DMS153 (cell line): ENCODE measurements around the gene HHATL.

Source experiments
- DNase-seq: peaks from one replicate; lab custom pipeline; 2025; lab: John Stamatoyannopoulos, UW

Gene HHATL

DNA sequence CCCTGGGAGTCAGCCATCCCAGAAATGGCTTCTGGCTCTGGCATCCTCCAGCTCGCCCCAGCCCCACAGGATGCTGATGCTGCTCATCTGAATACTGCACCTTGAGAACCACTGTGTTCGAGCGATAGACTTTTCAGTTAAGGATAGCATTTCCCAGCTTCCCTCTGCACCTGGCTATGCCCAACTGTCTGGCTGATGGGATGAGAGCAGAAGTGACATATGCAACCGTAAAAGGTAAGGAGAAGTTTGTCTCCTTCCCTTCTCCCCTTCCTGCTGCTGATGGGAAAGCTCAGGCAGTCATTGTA lies 9.7 kb upstream of the HHATL start:
- DNase-seq = no peak

DNA sequence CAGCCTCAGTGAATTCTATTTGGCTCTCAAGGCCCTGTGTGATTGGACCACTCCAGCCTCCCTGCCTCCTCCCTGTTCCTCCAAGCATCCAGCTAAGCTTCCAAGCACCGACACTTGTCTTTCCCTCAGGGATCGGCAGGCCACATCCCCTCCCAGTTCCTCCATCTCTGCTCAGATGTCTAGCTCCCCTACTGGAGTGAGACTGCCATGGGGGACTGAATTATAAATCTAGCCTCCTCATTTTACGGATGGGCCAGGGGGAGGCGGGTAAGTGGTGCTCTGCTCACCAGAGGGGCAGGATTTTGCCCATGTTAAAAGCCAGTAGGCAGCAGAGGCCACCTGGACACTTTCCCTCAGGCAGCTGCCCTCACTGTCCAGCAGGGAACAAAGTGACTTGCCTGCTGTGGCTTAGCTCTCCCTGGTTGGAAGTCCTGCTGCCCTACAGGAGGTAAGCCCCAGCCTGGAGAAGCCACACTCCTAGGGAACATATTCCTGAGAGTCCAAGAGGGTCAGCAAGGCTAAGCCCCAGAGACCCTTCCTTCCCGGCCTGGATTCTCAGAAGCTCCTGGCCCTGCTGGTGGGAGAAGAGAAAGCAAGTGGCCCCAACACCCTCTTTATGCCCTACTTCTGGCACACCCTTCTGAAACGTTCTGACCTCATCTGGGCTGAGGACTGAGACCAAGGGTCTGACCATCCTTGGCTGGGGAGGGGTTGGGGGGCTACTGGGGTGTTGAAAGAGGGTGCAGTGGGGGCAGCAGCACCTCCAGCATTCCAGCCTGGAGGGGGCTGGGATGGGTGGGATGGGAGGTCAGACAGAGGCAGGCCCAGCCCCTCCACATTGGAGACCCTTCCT lies 9.1 kb upstream of the HHATL start:
- DNase-seq = no peak

DNA sequence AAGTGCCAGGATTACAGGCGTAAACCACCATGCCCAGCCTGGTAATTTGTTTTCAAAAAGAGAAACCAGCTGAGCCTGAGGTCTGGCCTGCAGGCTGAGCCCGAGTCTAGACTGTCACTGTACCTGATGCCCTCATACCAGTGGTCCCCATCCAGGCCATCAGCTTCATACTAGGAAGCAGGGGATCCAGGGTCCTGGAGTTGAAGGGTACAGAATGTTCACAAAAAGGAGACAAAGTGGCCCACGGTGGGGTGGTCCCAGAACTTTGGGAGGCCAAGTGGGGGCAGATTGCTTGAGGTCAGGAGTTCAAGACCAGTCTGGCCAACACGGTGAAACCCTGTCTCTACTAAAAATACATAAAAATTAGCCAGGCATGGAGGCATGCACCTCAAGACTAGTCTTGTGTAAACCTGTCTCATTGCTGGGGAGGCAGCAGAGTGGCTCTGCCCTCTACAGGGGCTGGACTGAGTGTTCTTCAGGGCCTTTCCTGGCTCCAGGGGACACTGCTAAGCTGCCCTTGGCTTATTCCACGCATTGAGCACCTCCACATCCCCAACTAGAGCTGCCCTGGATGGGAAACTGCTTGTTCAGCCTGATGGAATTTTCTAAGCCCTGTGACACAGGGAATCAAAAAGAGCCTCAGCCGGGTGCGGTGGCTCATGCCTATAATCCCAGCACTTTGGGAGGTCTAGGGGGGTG lies 7.9 kb upstream of the HHATL start:
- no peak for DNase-seq

DNA sequence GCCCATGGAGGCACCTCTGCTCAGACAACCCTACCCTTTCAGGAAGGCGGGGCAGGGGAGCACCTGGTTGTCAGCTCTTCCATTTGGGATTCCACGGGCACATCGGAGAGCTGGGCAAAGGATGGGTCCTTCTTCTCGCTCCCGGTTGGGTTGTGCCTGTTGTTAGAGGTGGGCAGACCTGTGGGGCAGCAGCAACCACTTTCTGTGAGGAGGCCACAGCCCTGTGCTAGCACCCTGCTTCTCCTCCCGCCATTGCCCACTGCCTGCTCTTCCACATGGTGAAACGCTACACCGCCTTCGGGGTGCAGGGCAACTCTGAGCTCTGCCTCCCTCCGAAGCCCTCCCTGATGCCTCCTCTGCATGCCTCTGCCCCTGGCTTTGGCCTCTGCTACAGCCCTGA lies 7.0 kb upstream of the HHATL start:
- DNase-seq = no peak

DNA sequence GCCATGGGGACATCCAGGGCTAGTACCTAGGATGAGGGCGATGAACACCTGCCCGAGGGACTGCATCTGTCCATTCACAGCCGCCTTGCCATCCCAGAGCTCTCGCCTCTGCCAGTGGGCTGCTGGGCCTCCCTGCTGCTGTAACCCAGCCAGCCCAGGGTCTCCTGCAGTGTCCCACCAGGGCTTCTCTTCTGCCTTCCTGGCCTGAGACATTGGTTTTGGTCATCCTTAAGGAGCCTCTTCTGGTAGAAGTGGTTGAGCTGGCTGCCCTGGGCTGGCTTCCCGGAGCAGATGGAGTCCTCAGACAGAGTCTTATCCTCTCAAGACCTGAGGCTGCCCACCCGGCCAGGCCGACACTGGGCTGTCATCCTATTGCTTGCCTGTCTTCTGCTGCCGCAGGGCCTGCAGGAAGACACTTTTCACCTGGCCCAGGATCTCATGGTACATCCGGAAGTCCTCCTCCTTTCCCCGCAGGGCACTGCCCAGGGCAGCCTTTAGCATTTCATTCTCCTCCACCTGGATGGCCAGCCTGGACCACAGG lies 6.1 kb upstream of the HHATL start:
- DNase-seq = no peak

DNA sequence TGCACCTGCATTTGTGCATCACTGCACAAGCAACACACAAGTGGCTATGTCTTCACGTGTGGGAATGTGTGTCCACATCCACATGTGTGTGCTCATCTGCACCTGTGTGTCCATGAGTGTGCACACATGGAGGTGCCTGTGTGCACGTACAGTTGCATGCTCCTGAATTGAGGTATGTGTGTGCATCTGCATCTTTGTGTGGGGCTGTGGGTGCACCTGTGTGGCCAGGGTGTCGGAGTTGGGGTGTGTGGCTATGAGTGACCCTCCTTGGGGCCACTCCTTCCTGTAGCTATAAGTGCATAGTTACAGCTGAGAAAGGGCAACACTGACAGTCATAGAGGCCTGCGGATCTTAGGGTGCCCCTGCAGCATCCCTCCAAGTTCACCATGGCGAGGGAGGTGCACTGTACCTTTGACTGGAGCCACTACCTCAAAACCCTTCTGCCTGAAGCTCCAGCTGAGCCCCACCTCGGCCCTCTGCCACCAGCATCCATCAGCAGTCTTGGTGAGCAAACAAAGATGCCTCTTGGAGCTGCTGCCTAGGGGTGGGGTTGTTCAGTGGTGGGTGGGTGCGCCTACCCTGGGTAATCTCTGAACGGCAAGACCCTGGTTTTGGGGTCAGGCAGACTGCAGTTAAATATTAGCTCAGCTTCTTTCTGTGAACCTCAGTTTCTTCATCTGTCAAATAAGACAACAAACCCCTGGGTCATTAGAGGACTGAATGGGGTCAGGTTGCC lies 5.2 kb upstream of the HHATL start:
- no peak for DNase-seq

DNA sequence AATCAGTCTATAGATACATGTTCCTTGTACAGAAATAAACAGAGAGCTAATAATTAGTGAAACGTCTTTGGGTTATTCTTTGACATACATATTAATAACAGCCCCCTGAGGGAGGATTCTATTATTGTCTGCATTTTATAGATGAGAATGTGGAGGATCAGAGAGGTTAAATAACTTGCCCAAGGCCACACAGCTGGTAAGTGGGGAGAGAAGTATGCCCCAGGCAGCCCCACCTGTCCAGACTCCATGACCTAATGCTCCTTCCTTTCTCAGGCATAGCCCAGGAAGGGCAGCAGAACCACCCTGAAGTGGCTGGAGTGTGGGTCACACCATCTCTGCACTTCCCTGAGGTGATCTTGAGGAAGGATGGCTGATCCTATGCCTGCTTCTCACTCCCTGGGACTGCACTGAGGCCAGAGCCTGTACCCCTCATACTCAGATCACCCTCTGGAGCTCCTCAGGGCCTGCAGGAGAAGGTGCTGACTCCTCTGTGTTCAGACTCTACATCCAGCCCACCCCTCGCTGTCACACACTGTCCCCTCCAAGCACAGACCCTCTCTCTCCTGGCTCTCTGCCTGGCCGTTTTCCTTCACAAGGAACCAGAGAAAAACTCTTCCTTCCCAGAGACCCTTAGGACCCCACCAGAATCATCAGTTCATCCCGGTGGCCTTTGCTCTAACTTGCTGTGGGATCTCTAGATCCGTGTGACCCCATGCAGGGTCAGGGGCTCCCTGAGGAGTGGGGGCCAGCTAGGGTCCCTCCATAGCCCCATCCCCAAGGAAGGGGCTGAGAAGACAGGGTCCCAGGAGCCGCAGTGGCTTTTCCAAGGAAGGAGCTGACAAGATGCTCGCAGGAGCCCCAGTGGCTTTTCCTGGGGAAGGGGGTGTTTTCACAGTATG lies 4.4 kb upstream of the HHATL start:
- no peak for DNase-seq

DNA sequence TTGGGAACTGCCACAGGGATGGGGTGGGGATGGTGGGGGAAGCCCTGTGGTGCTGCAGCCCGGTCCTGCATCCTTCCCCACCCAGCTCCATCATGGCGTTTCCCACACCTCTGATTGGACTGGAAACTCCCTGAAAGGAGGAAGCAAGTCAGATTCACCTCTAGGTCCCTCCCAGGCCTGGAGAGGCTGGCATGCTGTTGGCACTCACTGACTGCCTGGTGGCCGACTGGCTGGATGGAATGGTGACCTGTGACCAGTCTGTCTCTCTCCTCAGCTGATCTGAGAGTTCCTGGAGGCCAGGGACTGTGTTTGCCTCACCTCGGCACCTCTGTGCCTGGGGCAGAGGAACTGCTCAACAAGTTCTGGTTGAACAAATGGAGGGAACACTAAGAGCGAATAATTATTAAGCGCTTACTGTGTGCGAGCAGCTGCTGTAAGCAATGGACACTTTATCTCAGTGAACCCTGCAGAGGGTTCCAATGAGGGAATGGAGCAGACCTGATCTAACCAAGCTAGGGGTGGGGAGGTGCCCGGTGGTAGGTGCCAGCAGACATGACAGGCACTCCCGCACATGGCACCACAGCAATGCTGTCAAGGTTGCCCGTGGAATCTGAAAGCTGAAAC lies 3.5 kb upstream of the HHATL start:
- no peak for DNase-seq

DNA sequence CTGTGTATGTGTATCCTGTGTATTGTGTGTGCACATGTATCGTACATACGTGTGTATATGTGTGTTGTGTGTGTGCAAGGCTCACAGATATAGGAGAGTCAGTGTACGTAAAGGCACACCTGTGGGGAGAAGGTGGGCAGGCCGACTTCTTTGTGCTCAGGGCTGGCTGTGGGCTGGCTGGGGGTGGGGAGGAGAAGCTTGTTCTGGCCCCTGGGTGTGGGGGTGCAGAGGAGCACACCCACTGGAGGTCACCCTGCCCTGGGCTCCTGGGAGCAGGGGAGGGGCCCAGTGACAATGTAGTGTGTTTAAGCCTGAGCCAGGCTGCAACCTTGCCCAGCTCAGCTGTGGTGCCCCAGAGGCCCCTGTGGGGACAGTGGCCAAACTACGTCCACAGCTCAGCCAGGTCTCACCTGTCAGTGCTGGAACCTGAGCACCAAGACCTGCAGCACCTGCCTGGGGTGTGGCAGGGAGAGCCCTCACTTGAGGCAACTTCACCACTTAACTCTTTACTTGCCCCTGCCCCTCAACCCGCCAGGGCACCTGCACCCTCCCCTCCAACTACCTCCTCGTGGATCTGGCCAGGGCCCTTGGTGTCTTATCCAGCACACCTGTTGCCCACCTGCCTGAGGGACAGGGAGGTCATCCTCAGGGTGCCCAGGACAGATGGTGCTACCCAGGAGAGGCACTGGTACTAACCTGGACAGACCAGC lies 2.6 kb upstream of the HHATL start:
- DNase-seq = no peak

DNA sequence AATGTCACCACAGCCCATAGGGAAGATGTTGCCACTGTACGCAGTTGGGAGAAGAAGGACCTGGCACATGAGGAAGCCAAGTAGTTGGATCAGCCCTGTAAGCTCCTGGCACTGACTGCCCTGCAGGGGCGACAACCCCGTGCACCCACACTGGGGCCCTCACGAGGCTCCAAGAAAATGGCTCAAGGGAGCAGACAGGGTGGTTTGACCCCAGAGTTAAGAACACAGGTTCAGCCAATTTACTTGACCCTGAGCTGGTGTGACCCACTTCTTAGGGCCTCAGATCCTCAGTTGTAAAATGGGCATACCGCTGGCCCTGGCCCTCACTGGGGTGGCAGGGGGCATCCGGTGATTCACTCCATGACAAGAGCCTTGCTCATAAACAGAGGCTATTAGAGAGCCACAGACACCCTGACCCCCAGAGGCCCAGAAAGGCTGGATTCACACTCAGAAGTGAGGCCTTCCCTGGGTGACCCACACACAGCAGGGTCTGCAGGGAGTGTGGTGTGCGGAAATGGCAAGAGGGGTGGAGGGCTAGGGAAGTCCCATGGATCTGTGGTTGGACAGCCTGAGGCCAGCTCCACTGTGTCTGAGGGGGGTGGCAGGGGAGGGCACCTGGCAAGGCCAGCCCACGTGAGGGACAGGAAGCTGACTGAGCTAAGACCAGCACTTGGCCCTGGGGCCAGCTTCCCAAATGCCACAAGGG lies 1.7 kb upstream of the HHATL start:
- no peak for DNase-seq

DNA sequence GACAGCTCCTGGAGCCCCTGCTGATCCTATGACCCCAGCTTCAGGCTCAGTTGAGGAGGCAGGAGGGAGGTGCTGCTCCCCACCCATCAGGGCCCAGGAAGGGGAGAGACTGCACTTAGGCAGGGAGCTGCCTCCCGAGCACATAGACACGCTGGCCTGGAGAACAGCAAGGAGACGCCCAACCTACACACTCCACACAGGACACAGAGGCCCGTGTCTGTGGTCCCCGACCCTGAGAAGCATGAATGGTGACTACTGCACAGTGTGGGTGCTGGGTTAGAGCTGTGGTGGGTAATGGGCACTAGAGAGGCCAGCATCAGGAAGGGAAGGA lies 1.1 kb upstream of the HHATL start:
- no peak for DNase-seq

DNA sequence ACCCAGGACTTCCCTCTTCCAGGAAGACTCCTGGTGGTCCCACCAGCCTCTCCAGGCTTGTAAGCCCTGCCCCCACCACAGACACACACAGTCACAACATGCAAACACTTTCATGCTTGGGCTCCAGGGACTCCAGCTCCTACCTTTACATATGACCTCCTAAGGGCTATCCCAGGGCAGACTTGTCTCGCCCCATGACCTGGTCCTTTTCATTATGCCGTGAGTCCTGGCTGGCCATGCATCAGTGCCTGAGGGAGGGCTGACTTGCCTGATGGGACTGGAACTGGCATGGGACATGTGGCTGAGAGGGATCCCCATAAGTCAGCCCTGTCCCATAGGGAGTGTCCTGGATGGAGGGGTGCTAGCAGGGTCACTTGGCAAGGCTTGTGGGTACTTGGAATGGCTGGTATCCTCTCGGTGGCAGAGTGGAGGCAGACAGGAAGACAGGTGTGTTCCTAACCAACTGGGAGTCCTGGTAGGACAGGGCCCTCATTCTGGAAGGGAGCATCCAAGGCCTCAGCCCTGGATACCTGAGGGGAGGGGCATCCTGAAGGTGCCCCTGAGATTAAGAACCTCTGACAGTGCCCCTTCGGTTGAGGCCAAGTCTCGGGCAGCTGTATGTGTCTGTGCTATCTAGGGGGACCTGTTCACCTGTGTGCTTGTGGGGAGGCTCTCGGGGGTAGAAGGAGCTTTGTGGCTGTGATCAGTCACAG lies 540 bp upstream of the HHATL start:
- DNase-seq = no peak

DNA sequence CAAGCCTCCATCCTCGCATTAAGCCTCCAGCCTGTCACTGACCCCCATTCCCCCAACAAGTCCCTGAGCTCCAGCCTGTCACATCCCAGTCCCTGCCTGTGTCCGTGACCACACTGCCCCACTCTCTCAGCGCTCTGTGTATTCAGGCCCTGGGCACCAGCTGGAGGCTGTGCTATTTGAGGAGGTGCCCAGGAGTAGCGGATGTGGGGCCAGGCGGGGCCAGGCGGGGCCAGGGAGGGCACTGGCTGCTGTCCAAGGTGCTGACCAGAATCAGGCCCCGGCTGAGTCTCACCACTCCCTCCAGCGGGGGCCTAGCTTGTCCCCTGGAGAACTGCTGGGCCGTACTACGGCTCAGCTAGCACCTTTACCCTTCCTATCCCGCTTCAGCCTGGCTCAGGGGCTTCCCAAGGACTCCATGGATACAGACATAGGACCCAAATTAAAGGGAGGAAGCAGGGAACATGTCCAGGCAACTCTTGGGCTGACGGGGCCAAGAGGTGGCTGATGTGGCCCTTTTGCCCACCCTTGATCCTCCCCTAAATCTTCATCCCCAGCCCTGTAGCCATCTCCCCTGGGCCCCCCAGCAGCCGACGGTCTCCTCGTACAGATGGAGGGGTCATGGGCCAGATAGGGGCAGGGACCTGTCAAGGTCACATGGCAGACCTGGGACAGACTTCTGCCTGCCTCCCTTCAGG lies 1.1 kb downstream of the HHATL start:
- DNase-seq = no peak

DNA sequence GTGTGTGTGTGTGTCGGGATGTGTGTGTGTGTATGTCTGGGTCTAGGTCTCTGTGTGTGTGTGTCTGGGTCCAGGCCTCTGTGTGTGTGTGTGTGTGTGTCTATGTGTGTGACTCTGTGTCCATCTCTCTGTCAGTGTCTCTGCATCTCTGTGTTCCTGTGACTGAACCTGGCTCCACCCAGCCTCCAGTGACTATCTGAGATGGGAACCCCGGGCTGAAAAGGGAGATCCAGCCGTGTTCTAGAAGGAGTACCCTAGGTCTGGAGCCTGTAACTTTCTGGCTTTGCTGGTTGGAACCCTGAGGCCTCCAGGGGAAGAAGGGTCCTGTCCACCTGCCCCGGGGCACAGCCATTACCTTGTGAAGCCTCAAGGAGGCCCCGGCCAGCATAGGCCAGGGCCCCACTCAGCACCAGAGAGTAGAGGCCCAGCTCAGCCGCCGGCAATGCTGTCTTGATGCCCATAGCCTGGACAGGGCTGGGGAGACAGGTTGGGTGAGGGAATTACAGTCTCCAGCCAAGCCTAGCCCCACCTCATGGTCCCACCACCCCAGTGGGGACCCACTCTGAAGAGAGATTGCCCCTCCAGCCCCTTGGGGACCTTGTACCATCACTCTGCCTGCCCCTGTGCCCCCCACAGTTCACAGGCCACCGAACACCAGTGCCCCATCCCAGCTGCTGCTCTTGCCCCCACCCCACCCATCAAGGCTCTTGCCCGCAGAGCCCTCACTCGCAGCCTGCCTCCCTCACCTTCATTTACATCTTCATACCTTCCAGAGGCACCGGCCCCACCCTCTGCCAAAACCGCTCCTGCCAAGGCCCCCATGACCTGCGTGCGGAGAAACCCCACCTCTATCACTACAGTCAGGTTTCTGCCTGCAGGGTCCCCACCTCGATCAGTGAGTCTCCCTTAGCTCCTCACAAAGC lies 2.0 kb downstream of the HHATL start:
- DNase-seq = no peak

DNA sequence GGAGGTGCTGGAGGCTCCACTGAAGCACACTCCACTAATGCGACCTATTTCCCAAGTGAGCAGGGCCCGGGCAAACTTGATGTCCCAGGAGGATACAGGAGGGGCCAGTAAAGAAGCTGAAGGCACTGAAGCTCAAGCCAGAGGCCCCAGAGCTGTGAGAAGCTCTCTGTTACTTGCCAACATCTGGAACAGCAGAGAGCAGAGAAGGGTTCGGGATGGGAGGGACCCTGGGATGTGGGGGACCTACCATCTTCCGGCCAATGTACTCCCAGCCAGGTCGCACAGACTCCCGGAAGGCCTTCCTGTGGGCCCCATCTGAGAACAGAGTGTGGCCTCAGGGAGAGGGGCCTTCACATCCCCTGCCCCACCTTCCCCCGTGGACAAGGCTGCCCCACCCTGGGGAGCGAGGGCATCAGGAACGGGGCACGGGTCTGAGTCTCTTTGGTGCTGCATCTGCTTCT lies 3.1 kb downstream of the HHATL start:
- no peak for DNase-seq

DNA sequence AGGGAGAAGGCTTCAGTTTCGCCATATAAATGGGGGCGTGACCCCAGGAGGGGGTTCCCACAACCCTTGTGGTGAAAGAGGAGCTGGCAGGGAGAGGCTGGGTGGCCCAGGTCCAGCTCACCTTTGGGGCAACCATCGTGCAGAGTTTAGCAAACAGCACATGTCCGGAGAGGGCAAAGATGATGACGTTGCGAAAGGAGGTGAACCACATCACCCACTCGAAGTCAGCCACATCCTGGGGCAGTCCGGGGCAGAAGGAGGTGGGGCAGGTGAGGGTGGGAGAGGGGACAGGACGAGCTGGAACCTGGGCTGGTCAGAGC lies 3.7 kb downstream of the HHATL start:
- DNase-seq = no peak

DNA sequence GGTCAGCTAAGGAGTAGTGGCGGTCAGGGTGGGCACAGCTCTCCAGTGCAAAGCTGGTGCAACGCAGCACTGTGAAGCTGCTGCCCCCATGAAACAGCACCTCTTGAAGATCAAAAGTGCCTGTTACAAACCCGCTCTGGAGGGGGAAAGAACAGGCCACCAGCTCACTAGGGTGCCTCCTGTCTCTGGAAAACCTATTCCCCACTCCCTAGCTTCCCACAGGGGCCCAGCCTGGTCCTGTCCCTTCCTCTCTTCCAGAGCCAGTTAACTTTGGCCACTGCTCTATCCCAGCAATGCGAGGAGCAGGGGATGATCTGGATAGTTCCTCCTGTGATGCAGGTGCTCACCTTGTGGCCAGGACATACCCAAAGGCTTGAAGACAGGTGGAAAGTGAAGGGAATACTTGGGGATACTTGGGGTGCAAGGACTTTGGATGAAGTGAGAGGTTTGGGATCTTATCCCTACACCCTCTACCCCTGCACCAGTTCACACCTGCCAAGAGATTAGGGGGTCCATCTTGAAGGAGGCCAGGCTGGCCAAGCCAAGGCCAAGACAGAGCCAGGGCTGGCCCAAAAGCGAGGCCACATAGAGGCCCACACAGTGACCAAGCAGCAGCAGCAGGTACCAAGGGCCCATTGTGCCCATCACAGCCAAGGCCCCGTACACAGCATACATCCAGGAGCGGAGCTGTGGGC lies 4.2 kb downstream of the HHATL start:
- DNase-seq = no peak
